ENCODE measurements around the gene CDKN1B.
A peak's percentile ranks its signal among the peaks of the same experiment; 100 is the strongest.

The CDKN1B gene

DNA sequence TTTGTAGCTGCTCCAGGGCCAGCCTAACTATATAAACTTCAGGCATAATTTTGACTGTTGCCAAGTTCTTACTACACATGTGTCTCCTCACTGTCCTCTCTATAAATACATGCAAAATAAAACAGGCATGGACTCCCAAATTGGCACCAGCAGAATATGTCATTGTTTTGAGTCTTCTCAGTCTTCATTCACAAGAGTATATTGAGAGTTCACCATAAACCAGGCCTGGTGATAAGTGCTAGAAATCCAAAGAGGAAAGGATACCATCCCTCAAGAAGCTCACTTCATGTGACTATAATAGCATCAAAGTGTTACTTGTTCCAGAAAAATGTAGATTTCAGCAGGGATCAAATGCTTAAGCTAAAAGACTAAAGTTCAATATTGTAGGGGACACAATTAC is 34.9 kb upstream of the CDKN1B start:
- CTCF ChIA-PET = interaction anchor here (1.4 kb wide), 1 partner anchor 26 kb away, joined by 6 read pairs; no protein-coding TSS in a partner anchor
- TF ChIP-seq ZNF423 (tag by site-specific recombination; IDR thresholded peaks at IDR 0.05) = no peak
- TF ChIP-seq ZFP3 (tag by site-specific recombination; IDR thresholded peaks at IDR 0.05; ENCODE audit: low read depth) = no peak
- TF ChIP-seq ZNF350 (tag by site-specific recombination; IDR thresholded peaks at IDR 0.05) = no peak
- TF ChIP-seq, protein P1, sequence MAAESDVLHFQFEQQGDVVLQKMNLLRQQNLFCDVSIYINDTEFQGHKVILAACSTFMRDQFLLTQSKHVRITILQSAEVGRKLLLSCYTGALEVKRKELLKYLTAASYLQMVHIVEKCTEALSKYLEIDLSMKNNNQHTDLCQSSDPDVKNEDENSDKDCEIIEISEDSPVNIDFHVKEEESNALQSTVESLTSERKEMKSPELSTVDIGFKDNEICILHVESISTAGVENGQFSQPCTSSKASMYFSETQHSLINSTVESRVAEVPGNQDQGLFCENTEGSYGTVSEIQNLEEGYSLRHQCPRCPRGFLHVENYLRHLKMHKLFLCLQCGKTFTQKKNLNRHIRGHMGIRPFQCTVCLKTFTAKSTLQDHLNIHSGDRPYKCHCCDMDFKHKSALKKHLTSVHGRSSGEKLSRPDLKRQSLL (tag by site-specific recombination; IDR thresholded peaks at IDR 0.05) = no peak
- TF ChIP-seq ZNF114 (tag by site-specific recombination; IDR thresholded peaks at IDR 0.05) = no peak
- H3K36me3 ChIP-seq (ENCODE audit: control insufficient read depth in 2 of 2, insufficient read depth in 1 of 2, low read length in 2 of 2) = no peaks in the 10 kb centered on the region

DNA sequence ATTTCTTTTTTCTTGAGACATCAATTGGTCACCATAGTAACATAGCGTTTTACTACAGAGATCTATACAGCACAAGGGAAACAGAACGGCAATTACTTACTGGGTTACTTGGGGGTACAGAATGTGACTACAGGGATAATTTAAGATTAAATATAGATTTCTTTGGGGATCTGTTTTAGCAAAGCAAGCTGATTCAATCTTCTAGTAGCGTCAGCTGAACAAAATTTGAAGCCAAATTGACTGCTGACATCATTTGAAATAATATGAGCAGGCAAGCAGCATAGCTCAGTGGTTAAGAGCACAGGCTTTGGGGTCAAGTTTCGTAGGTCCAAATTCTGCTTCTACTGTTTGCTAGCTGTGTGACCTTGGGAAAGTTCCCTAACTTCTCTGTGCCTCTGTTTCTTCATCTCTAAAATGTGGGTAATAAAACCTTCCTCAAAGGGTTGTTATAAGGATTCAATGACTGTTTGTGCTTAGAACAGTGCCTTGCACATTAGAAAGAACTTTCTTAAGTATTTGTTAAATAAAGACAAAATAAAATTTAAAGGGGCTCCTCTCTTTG is 34.0 kb upstream of the CDKN1B start:
- Histone ChIP-seq H3K9me3 (ENCODE audit: control insufficient read depth, insufficient read depth, low read depth, low read length) (no peaks in the 10 kb centered on the region), H3K4me1 (ENCODE audit: control insufficient read depth, insufficient read depth, low read length) (no peaks in the 10 kb centered on the region), H3K4me3 (ENCODE audit: low read depth, low read length) (no peak overlapping the region), H3K27ac (ENCODE audit: extremely low read depth, low read depth, low read length) (no peak overlapping the region), H3K36me3 (ENCODE audit: control insufficient read depth in 2 of 2, insufficient read depth in 1 of 2, low read length in 2 of 2) (no peaks in the 10 kb centered on the region)
- CTCF ChIA-PET = interaction anchor here (1.2 to 1.4 kb wide), 2 partner anchors 10 to 27 kb away, joined by 4 to 6 read pairs; no protein-coding TSS in a partner anchor
- POLR2A ChIA-PET = interaction anchor here (0.6 kb wide), 1 partner anchor 98 kb away, joined by 5 read pairs; no protein-coding TSS in a partner anchor
- TF ChIP-seq ZFP3 (tag by site-specific recombination; IDR thresholded peaks at IDR 0.05; ENCODE audit: low read depth) (no peak), ZNF768 (tag by site-specific recombination; IDR thresholded peaks at IDR 0.05) (peak; percentile 87)

More for the DNA sequence above, 34.9 kb upstream of the CDKN1B start:
- POLR2A ChIA-PET = interaction anchor here (0.5 kb wide), 1 partner anchor 126 kb away, joined by 3 read pairs; no protein-coding TSS in a partner anchor
- Histone ChIP-seq H3K9me3 (ENCODE audit: control insufficient read depth, insufficient read depth, low read depth, low read length) (no peaks in the 10 kb centered on the region), H3K27ac (ENCODE audit: extremely low read depth, low read depth, low read length) (no peak overlapping the region), H3K4me1 (ENCODE audit: control insufficient read depth, insufficient read depth, low read length) (no peaks in the 10 kb centered on the region), H3K4me3 (ENCODE audit: low read depth, low read length) (no peak overlapping the region)

DNA sequence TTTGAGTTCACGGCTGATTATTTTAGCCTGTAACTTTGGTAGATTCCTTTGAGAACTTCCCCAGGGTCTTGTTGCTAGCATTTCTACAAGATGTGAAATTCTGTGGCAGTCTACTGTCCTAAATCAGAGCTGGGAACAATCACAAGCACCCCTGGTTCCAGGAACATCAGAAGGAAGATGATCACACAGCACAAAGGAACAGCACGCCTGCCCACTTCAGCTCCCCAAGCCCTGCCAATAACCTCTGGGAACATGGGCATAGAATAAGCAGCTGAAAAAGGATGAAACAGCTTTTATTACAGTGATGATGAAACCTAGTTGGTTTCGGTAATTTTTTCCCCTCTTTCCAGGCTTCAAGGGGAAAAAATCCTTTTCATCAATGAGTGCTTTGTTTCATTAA is 33.4 kb upstream of the CDKN1B start:
- Histone ChIP-seq H3K36me3 (ENCODE audit: control insufficient read depth in 2 of 2, insufficient read depth in 1 of 2, low read length in 2 of 2) (no peaks in the 10 kb centered on the region), H3K4me1 (ENCODE audit: control insufficient read depth, insufficient read depth, low read length) (no peaks in the 10 kb centered on the region), H3K4me3 (ENCODE audit: low read depth, low read length) (no peak overlapping the region), H3K27ac (ENCODE audit: extremely low read depth, low read depth, low read length) (no peak overlapping the region), H3K9me3 (ENCODE audit: control insufficient read depth, insufficient read depth, low read depth, low read length) (no peaks in the 10 kb centered on the region)
- TF ChIP-seq ZNF214 (tag by site-specific recombination; IDR thresholded peaks at IDR 0.05; ENCODE audit: borderline replicate concordance) (no peak), ZNF138 (tag by site-specific recombination; IDR thresholded peaks at IDR 0.05; ENCODE audit: borderline replicate concordance) (no peak), TRIM28 (IDR thresholded peaks at IDR 0.05; ENCODE audit: borderline replicate concordance, low read length) (no peak), ZNF561 (tag by site-specific recombination; IDR thresholded peaks at IDR 0.05; ENCODE audit: borderline replicate concordance) (no peak), SCRT2 (tag by site-specific recombination; IDR thresholded peaks at IDR 0.05) (no peak), ZNF701 (tag by site-specific recombination; IDR thresholded peaks at IDR 0.05) (no peak), ZNF555 (tag by site-specific recombination; conservative IDR thresholded peaks at IDR 0.05) (no peak), ZNF791 (tag by site-specific recombination; IDR thresholded peaks at IDR 0.05) (no peak)
- TF ChIP-seq, protein P2, sequence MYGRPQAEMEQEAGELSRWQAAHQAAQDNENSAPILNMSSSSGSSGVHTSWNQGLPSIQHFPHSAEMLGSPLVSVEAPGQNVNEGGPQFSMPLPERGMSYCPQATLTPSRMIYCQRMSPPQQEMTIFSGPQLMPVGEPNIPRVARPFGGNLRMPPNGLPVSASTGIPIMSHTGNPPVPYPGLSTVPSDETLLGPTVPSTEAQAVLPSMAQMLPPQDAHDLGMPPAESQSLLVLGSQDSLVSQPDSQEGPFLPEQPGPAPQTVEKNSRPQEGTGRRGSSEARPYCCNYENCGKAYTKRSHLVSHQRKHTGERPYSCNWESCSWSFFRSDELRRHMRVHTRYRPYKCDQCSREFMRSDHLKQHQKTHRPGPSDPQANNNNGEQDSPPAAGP (tag by site-specific recombination; IDR thresholded peaks at IDR 0.05) = no peak
- ChIA-PET CTCF (interaction anchor here (1.2 kb wide), 1 partner anchor 10 kb away, joined by 4 read pairs; no protein-coding TSS in a partner anchor), POLR2A (interaction anchor here (0.5 to 0.6 kb wide), 2 partner anchors 11 to 98 kb away, joined by 5 to 9 read pairs; no protein-coding TSS in a partner anchor)

Data from HEK293 (cell line).